HG03045 (cell line): ENCODE results near the gene GPX4.

Experiments used
- ATAC-seq: cut with Tn5 transposase; IDR thresholded peaks from one replicate; pipeline ENCODE4 v1.9.1; 2021; ENCODE audit warnings: mild to moderate bottlenecking, moderate library complexity; ENCODE audit not compliant: unreplicated experiment

Gene GPX4

GRCh38 chr19:1130771-1131717 is 27.2 kb downstream of the GPX4 start:
- no peak for ATAC-seq

DNA sequence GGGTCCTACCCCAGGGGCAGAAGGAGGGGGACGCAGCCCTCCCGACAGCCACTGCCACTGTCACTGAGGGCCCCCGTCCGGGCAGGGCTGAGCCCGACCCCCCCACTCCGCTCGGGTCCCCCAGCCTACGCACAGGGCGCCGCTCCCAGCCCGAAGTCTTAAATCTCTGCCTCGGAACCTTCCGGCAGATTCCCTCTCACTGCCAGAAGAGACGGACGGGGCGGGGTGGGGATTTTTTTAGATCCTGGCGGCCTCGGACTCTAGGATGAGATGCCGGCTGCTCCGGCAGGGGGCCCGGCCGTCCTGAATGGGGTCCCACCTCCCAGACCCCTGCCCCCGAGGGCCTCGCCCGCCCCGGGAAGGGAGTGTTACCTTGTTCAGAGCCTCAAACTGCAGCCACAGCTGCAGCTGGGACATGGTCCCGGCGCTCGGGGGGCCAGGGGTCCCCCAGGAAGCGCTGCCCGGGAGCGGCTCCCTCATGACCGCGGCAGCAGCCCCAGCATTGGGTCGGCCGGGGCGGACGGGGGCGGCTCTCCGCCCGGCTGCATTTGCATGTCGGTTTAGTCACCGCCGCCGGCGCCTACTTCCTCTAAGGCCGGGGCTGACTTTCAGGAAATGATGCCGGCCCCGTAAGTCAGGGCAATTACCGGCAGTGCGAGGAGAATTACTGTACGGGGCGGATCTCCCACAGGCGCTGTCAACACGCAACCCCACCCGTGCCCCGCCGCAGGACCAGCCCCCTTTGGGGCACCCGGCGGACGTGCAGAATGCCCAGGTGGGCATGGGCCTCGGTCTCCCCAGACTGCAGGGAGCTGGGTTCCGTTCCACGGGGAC is 28.1 kb downstream of the GPX4 start:
- ATAC-seq: peak; percentile 35

GRCh38 chr19:1132552-1133383 is 29.0 kb downstream of the GPX4 start:
- peak; percentile 16 for ATAC-seq

GRCh38 chr19:1133471-1133929 is 29.7 kb downstream of the GPX4 start:
- ATAC-seq: peak; percentile 62

DNA sequence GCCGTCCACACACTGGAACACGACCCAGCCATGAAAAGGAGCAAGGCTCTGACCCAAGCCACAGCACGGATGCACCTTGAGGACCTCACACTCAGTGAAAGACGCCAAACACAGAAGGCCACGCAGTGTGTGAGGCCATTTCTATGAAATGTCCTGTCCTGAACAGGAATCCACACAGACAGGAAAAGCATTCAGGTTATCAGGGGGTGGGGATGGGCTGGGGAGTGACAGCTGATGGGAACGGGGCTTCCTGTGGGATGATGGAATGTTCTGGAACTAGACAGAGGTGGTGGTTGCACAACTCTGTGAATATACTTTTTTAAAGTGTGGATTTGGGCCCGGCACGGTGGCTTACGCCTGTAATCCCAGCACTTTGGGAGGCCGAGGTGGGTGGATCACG is 30.6 kb downstream of the GPX4 start:
- no peak for ATAC-seq

DNA sequence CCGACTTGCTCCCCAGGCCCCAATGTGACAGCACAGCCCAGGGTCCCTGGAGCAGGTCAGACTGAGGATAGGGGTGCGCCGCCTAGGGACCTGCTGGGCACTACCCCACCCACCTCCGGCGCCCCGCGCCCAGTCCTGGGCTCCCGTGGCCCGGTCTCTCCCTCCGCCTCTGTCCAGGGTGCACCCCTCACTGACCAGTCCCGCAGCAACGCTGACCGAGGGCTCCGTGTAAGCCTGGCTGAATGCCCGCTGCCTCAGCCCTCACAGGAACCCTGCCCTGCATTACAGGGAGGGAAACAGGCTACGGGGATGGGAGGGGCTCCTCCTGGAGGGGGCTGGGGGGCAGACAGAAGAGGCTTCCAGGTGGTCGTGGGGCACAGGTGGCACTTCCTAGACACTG is 31.7 kb downstream of the GPX4 start:
- ATAC-seq: no peak

- ATAC-seq: no peak
These were observed 32.4 kb downstream of the GPX4 start for GRCh38 chr19:1136201-1136600.

- no peak for ATAC-seq
These were observed 33.0 kb downstream of the GPX4 start for GRCh38 chr19:1136621-1137317.

- ATAC-seq: no peak
These were observed 34.3 kb downstream of the GPX4 start for GRCh38 chr19:1138121-1138520.

- no peak for ATAC-seq
These were observed 35.3 kb downstream of the GPX4 start for GRCh38 chr19:1139126-1139525.

- ATAC-seq: no peak
These were observed 36.7 kb downstream of the GPX4 start for GRCh38 chr19:1140272-1141027.

DNA sequence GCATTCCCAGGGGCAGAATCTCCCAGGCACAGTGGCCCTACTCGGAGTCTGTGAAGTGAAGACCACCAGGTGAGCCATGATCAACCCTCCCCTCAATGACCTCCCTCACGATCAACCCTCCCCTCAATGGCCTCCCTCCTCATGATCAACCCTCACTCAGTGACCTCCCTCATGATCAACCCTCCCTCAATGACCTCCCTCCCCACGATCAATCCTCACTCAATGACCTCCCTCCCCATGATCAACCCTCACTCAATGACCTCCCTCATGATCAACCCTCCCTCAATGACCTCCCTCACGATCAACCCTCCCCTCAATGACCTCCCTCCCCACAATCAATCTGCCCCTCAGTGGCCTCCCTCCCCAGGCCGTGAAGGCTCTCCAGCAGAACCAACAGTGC is 38.1 kb downstream of the GPX4 start:
- no peak for ATAC-seq

DNA sequence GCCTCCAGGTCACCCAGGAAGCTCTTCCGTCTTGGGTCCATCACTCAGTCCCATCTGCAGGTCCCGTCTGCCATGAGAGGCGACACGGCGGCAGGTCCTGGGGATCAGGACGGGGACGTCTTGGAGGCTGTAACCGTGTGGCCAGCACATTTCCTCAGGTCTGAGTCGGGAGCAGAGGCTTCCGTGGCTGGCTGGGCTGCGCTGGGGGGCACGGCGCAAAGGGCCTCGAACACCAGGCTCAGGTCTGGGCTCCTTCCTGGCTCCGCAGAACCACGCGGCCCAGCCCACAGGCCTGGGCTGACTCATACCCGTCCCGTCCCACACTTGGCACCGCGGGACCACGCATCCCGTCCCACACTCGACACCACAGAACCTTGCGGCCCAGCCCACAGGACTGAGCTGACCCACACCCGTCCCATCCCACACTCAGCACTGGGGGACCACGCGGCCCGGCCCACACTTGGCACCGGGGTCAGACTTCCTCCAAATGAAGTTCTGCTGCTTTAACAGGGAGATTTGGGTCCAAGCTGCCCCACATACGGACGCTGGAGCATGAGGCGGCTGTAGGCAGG is 40.1 kb downstream of the GPX4 start:
- no peak for ATAC-seq

- ATAC-seq: no peak
These were observed 40.9 kb downstream of the GPX4 start for GRCh38 chr19:1144741-1145140.

- ATAC-seq: no peak
These were observed 42.0 kb downstream of the GPX4 start for GRCh38 chr19:1145635-1146411.

- no peak for ATAC-seq
These were observed 42.6 kb downstream of the GPX4 start for GRCh38 chr19:1146412-1146699.

DNA sequence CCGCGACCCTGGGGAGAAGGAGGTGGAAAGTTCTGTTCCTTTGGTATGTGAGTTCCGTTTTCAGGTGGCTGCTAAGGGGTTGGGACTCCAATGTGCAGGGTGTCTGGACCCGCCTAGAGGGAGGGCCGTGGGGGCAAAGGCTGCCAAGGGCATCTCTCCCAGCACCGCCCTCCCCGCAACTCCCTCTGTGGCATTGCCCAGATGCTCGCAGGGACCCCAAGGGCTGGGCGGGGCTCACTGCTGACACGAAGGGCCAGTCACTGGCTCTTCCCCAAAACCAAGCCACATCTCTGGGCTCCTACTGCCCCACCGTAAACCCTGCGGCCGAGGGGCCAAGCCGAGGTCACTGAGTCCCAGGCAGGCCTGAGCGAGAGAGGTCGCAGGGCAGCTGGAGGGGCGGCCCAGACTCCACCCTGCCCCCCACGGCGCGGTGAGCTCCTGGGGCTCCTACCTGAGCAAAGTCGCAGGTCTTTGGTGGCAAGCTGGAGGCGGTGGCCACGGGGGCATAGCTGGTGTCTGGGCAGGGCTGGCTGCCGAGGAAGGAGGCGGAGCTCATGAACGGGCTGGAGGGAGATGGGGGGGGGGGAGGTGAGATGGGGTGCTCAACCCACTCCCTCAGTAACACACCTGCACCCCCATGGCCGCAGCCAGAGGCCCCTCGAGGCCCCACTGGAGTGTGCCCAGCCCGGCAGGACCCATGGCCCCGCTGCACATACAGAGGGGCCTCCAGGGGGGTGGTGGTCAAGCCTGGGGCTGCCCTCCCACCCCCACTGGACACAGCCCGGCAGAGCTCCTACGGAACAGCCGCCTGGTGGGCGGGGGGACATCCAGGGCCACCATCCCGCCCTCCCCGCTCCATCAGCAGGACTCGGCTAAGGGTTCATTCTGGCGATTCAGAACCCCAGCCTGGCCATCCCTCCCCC is 43.3 kb downstream of the GPX4 start:
- no peak for ATAC-seq
